GM21723 (cell line): Measurements from ENCODE around the gene TMPRSS4.

Source experiments
- ATAC-seq: cut with Tn5 transposase; IDR thresholded peaks from one replicate; pipeline ENCODE4 v1.9.1; 2021; ENCODE audit warnings: mild to moderate bottlenecking, moderate library complexity; ENCODE audit not compliant: unreplicated experiment

TMPRSS4 gene

DNA sequence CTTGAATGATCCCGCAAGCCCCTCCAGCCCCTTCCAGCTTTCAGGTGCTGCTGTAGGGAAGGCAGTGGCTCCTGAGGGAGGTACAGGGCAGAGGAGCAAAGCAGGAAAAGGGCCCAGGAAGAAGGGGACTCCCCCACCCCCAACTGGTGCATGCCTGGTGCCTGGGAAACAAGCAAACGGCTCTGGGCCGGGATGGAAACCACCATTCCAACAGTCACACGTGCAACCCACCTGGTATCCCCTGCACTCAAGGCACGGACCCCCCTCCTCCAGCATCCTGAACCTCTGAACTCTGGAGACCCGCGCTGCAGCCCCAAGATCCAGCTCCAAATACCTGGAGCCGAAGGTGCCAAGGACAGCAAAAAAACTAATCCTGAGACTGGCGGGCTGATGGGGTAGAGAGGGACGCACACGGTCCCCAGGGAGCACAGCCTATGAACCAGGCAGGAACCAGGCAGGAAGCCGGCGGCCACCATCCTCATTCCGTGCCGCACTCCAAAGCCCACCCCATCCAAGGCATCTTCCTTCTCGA, 75.2 kb downstream of the TMPRSS4 start:
- no peak for ATAC-seq

- ATAC-seq, result no peak
Measured at GRCh38 chr11:118152552-118153471, 75.9 kb downstream of the TMPRSS4 start, which contains the start of gene SCN4B. Gene SCN4B (minus strand): TSS chr11:118152823. CDS start chr11:118152673, 150 bp downstream.

GRCh38 chr11:118153516-118153915, 76.6 kb downstream of the TMPRSS4 start:
- no peak for ATAC-seq

GRCh38 chr11:118153976-118154375, 77.1 kb downstream of the TMPRSS4 start:
- no peak for ATAC-seq

GRCh38 chr11:118154641-118155040, 77.8 kb downstream of the TMPRSS4 start:
- no peak for ATAC-seq

DNA sequence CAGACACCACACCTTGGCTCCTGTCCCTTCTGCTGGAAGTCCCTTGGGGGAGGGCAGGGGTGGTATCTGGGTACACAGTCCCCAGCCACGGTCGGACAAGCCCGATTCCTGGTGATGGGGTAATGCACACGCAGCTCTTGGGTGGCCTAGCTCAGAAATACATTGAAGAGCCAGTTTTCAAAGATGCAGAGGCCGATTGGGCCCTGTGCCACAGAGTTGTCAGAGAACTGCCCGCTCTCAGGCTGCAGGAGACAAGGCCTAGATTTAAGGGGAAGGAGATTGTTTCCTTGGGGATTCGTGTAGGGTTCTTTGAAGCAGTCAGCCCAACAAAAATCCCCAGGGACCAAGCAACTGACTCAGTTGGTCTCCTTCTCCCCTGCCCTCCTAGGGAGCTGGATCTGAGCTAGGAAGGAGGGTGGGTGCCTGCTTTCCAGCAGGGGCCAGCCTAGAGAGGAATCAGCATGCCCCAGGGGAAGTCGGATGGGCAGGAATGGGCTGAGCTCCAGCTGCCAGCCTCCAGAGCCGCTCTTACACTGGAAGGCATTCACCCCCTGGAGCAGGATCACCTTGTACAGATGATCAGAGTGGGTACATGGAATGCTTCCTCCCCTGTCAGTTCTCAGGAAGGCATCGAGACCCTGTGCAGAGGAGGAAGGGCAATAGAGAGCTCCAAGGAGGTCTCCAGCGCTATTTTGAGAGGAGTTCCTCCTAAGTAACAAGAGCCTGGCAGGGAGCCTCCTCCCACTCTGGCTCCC, 79.1 kb downstream of the TMPRSS4 start:
- no peak for ATAC-seq

- no peak for ATAC-seq
Measured at GRCh38 chr11:118156531-118157185, 79.8 kb downstream of the TMPRSS4 start.

DNA sequence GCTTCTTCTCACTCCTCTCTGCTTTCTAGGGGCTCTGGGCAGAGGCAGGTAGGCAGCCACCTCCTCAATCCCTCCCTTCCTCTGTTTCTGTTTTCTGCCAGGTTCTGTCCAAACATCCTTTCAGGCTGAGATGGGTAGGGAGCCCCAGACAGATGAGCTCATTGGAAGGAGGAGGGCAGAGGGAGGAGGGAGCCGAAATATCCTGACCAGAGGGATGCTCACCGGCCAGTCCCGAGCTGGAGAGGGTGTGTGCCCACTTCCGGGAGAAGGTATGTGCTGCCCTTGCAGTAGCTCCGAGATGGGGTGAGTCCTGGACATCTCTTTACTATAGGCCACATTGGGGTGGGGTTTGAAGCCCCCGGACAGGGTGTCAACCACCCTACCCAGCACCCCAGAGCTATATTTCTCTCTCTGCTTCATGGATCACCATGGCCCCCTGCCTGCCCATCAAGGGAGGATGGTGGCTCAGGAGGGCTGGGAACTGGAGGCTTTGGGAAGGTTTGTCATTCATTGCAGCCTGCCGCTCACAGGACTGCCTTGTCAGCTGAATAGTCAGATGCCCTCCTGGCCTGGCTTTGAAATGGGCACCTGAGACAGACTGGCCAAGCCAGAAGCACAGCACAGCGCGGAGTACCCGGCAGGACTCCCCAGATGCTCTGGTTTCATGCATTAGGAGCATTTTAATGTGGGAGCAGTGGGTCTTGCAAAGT, 80.5 kb downstream of the TMPRSS4 start:
- ATAC-seq, result no peak

GRCh38 chr11:118161786-118162185, 84.9 kb downstream of the TMPRSS4 start:
- no peak for ATAC-seq

- ATAC-seq, result no peak
Measured at GRCh38 chr11:118162846-118163245, 86.0 kb downstream of the TMPRSS4 start.

GRCh38 chr11:118163494-118163893, 86.6 kb downstream of the TMPRSS4 start:
- ATAC-seq, result no peak

DNA sequence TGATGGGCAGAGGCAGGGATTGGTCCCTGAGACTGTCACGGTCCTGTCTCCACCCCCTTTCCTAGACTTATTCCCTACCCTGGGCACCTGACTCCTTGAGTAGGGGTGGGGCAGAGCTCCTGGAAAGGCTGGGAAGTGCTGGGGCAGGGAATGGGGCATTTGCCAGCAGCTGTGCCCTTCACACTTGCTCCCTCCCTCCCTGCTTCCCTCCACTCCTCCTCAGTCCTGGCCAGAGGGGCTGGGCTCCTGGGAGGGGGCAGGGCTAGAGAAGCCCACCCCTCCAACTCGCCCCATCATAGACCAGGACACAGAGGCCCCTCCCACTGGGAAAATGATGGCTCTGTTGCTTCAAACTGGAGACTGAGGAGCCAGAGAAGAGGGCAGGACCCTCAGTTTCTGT, 88.0 kb downstream of the TMPRSS4 start:
- no peak for ATAC-seq

DNA sequence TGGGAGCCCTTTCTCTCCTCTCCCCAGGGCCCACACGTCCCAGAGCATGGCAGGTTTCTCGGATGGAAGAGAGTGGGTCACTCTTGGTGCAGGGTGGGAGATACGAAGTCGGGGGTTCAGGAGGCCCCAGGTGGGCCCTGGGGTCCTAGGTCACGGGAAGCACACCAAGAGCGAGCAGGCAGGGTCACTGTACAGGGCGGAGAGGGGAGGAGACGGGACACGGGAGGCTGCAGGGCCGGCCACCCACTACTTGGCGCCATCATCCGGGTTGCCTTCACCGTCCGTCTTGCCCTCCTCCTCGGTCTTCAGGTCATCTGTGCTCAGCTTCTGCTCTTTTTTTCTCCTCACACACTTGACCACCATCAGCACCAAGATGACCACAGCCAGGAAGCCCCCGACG, 89.8 kb downstream of the TMPRSS4 start:
- ATAC-seq, result no peak

DNA sequence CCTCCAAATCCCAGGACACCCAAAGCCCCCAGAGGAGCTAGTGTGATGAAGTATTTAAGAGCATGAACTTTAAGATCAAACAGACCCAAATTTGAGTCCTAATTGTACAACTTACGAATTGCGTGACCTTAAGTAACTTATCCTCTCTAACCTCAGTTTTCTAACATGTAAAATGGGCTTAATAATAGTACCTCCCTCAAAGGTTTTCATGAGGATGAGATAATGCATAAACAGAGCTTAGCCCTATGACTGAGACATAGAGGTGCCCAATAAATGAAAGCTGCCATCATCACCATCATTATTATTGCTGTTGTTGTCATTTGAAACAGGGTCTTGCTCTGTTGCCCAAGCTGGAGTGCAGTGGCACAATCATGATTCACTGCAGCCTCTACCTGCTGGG, 90.4 kb downstream of the TMPRSS4 start:
- ATAC-seq, result no peak

DNA sequence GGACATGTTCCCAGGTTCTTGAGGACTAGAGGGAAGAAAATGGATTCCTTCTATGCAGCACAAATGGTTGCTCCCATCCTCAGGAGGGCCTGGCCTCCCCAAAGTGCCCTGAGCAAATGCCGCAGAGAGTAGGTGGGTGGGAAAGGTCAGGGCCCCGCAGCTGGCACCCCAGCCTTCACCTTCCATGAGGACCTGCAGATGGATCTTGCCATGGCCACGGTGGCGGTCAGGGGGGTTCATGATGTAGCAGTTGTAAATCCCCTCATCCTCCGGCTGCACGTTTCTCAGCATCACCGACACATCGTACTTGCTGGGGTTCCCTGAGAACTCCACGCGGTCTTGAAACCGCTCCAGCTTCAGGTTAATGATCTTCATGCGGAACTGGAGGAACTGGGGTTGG, 91.0 kb downstream of the TMPRSS4 start:
- no peak for ATAC-seq

DNA sequence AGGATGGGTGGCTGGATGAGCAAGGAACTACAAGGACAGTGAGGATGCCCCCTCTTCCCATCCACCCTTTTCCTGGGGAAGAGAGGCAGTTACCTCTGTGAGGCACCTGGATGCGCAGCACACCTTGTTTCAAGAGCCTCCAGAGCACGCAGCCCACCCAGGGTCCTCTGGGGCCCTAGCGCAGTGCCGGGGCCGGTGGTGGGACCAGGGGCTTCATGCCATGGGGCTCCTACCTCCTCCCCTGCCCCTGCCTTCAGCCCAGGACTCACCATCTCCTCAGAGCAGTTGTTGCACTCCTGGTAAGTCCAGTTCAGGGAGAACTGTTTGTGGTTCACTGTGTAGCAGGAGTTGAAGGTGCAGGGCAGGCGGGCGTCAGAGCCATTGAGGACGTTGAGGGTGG, 91.4 kb downstream of the TMPRSS4 start:
- ATAC-seq, result no peak

DNA sequence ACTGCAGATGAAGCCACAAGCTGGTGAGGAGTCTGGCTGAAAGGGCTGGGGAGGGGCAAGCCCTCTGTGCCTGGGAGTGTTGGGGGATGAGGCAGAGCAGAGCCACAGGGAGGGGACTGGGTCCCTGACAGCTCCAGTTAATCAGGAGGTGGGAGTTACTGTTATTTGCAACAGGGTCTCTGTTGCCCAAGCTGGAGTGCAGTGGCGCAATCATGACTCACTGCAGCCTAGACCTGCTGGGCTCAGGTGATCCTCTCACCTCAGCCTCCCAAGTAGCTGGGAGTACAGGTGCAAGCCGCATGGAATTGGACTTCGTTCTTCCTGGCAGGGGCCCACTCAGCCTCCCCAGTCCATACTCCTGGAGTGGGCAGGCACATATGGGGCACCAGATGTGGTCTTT, 91.9 kb downstream of the TMPRSS4 start:
- no peak for ATAC-seq

DNA sequence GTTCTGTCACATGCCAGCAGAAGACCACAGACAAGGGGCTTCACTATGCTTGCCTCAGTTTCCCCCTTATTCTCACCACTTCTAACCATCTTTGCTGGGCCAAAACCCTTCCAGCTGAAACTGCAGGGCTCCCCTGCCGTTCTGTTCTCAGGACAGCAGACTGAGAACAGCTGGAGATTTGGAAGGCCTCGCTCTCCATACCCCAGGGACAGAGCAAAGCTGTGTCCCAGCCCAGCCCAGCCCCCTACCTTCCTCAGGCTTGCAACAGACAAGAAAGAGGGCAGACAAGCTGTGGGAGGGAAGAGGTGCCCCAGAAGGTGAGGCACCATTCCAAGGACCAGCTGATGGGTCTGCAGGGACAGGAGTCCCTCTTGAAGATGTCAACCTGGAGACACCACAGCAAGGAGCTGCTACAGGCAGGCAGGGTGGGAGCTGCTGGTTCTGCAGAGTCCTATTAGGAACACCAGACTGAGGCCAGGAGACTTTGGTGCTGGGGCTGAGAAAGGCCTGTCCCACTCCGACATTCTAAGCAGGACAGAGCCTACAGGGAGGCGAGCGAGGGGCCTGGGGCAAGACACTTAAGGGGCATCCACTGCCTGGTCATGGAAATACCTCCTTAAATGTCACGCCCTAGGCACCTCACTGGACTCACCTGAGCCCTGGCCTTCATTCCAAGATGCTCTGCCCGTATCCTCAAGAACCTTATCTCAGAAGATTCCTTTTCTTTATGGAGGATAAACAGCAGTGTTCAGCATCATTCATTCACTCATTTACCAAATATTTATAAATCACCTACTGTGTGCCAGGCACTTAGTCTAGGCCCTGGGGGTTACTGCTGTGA, 92.6 kb downstream of the TMPRSS4 start:
- no peak for ATAC-seq

- ATAC-seq, result no peak
Measured at GRCh38 chr11:118170231-118170630, 93.4 kb downstream of the TMPRSS4 start.

- ATAC-seq, result no peak
Measured at GRCh38 chr11:118170882-118171268, 94.0 kb downstream of the TMPRSS4 start.
